B cell (primary cell): Measurements from ENCODE around the gene NAA60. TPM values are rescaled to one million over a fixed set of nuclear protein-coding genes. Genes with fewer than 3 reads are reported as not detected.

ENCODE experiments used
- ATAC-seq: fragments of 200-7000 bp; cut with Tn5 transposase; one replicate; pipeline ENCODE4 v1.10.0; 2021; ENCODE audit warnings: low read depth, mild to moderate bottlenecking, moderate number of reproducible peaks, moderate library complexity
- CTCF ChIA-PET: fragments of 350-600 bp; sonication (Branson Sonifier 250); formaldehyde crosslinking; loops from one replicate; lab custom pipeline; 2021; ENCODE audit warnings: antibody characterized with exemption, inconsistent platforms; lab: Charles Lee
- POLR2A ChIA-PET: fragments of 350-600 bp; sonication (Branson Sonifier 250); formaldehyde crosslinking; loops from one replicate; lab custom pipeline; 2021; ENCODE audit warnings: antibody characterized with exemption; lab: Charles Lee
- DNase-seq: peaks from one replicate; pipeline ENCODE4 v3.0.0; 2013
- H2AFZ ChIP-seq: 2 replicates; pipeline ENCODE4 v1.6.1; 2012; ENCODE audit warnings: mild to moderate bottlenecking, low read depth, low read length; ENCODE audit not compliant: insufficient read depth, poor library complexity, severe bottlenecking
- H3K27ac ChIP-seq, 2 donors: 1 replicate in 1 of 2; 2 replicates in 1 of 2; pipeline ENCODE4 v1.5.1; 2012 to 2013; ENCODE audit warnings: low read length in 2 of 2, mild to moderate bottlenecking in 2 of 2, moderate library complexity in 1 of 2
- H3K27me3 ChIP-seq, 4 experiments: fragments of 200-600 bp in 1 of 4; sonication (generic) in 1 of 4; replicated peaks in 1 of 4; 1 replicate in 2 of 4; 2 replicates in 2 of 4; pipeline versions ENCODE4 v1.6.1 to v1.7.0; 2013 to 2016; ENCODE audit warnings: low read length in 3 of 4, mild to moderate bottlenecking in 2 of 4, mixed read lengths in 1 of 4, moderate library complexity in 1 of 4; ENCODE audit not compliant: insufficient read depth in 4 of 4, control insufficient read depth in 3 of 4; ENCODE audit errors: control extremely low read depth in 1 of 4
- H3K36me3 ChIP-seq, 2 experiments: replicated peaks in 1 of 2; 1 replicate in 1 of 2; 2 replicates in 1 of 2; pipeline versions ENCODE4 v1.6.1 to v1.7.1; 2013; ENCODE audit warnings: low read length in 1 of 2; ENCODE audit not compliant: insufficient read depth in 2 of 2, control insufficient read depth in 1 of 2; ENCODE audit errors: control extremely low read depth in 1 of 2, extremely low read depth in 1 of 2
- H3K4me1 ChIP-seq, 2 donors: fragments of 200-600 bp in 1 of 2; sonication (generic) in 1 of 2; 1 replicate in 1 of 2; 2 replicates in 1 of 2; pipeline versions ENCODE4 v1.5.1 to v1.6.1; 2013 to 2017; ENCODE audit warnings: low read length in 2 of 2; ENCODE audit not compliant: control insufficient read depth in 2 of 2, insufficient read depth in 2 of 2
- H3K4me2 ChIP-seq: replicated peaks from 2 replicates; pipeline ENCODE3; 2012; ENCODE audit warnings: mild to moderate bottlenecking, low read depth, low read length; ENCODE audit not compliant: poor library complexity, severe bottlenecking
- H3K4me3 ChIP-seq, 5 experiments: fragments of 200-600 bp in 1 of 5; sonication (generic) in 1 of 5; 1 replicate in 3 of 5; 2 replicates in 2 of 5; pipeline versions ENCODE4 v1.5.1 to v1.7.0; 2011 to 2016; ENCODE audit warnings: low read length in 4 of 5, mild to moderate bottlenecking in 4 of 5, low read depth in 2 of 5, control low read depth in 1 of 5, moderate library complexity in 1 of 5; ENCODE audit not compliant: insufficient read depth in 1 of 5; ENCODE audit errors: control extremely low read depth in 1 of 5, extremely low read depth in 1 of 5
- H3K79me2 ChIP-seq: fragments of 200-600 bp; sonication (generic); one replicate; pipeline ENCODE4 v1.6.0; 2016; ENCODE audit warnings: low read length; ENCODE audit not compliant: control insufficient read depth, insufficient read depth
- H3K9ac ChIP-seq: fragments of 200-600 bp; sonication (generic); 2 replicates; pipeline ENCODE4 v1.6.1; 2017; ENCODE audit warnings: mild to moderate bottlenecking, low read length, moderate library complexity
- H3K9me3 ChIP-seq, 3 donors: one replicate each; pipeline versions ENCODE4 v1.6.1 to v1.7.1; 2013; ENCODE audit warnings: low read length in 2 of 3; ENCODE audit not compliant: control insufficient read depth in 2 of 3, insufficient read depth in 1 of 3; ENCODE audit errors: control extremely low read depth in 1 of 3
- H4K20me1 ChIP-seq: 2 replicates; pipeline ENCODE4 v1.6.0; 2012; ENCODE audit warnings: mild to moderate bottlenecking, low read length; ENCODE audit not compliant: insufficient read depth, control insufficient read depth, poor library complexity, severe bottlenecking
- H3K27ac Mint-ChIP-seq: one replicate; pipeline ENCODE4 v1.8.0; 2021; ENCODE audit warnings: mixed read lengths
- H3K27me3 Mint-ChIP-seq: one replicate; pipeline ENCODE4 v1.8.0; 2021; ENCODE audit warnings: mixed read lengths
- H3K4me1 Mint-ChIP-seq: one replicate; pipeline ENCODE4 v1.8.0; 2021; ENCODE audit warnings: mixed read lengths
- H3K4me3 Mint-ChIP-seq: one replicate; pipeline ENCODE4 v1.8.0; 2021; ENCODE audit warnings: mixed read lengths
- H3K9me3 Mint-ChIP-seq: one replicate; pipeline ENCODE4 v1.8.0; 2022; ENCODE audit warnings: mixed read lengths; ENCODE audit not compliant: insufficient read depth
- CTCF ChIP-seq: fragments of 200-600 bp; IDR thresholded peaks from one replicate; pipeline ENCODE4 v1.8.0; 2022; ENCODE audit warnings: antibody characterized with exemption, mild to moderate bottlenecking
- EZH2 ChIP-seq: IDR thresholded peaks from 2 replicates; pipeline ENCODE4 v1.6.1; 2012; ENCODE audit warnings: borderline replicate concordance, low read depth, mild to moderate bottlenecking, moderate library complexity, low read length; ENCODE audit not compliant: insufficient read depth, poor library complexity, severe bottlenecking
- WGBS: methylation state at CpG from one replicate; pipeline ENCODE4 v1.1.5; 2013; ENCODE audit warnings: missing lambda C conversion rate; ENCODE audit not compliant: insufficient coverage; 5-methylcytosine and 5-hydroxymethylcytosine counted together
- intact Hi-C: fragments of 100-400 bp; cut with micrococcal nuclease; formaldehyde crosslinking; loops from one replicate; pipeline ENCODE4 v1.10.0; 2022
- polyA plus RNA-seq: library from polyadenylated mRNA; depleted of rRNA; stranded (reverse); fragments of >200 nt; gene quantifications from 2 replicates; pipeline ENCODE4 v1.2.3, GENCODE V29; 2012
- total RNA-seq, 2 donors: library from RNA; stranded (reverse); fragments of 120-200 nt in 1 of 2; gene quantifications; 1 replicate in 1 of 2; 2 replicates in 1 of 2; pipeline versions ENCODE4 v1.2.3 to v1.2.4, GENCODE V29; 2013 to 2022

Gene NAA60
- total and polyA plus RNA-seq, 2 donors (not counting 1 experiment from before 2014, with no cell fraction given), result 50.9 to 54.3 TPM

- DNase-seq, result no peak
- TF ChIP-seq CTCF (no peak), EZH2 (no peak)
- H3K4me3 ChIP-seq, result peak overlapping the region in 1 of 5 experiments; percentile 5
- Mint-ChIP-seq H3K9me3 (peaks cover 21% of the 10 kb centered on the region), H3K4me3 (no peak overlapping the region), H3K4me1 (peaks cover 8% of the 10 kb centered on the region), H3K27ac (no peak overlapping the region), H3K27me3 (no peaks in the 10 kb centered on the region)
- H2AFZ ChIP-seq, result no peak overlapping the region
- intact Hi-C loops, result no loop called here
- no peak for ATAC-seq
- H3K27ac ChIP-seq, result no peak overlapping the region
- no peak overlapping the region for H3K9ac ChIP-seq
- H3K9me3 ChIP-seq, result peaks cover 20 to 82% (median 79%) of the 10 kb centered on the region in 3 donors
- H3K79me2 ChIP-seq, result peaks cover 12% of the 10 kb centered on the region
- ChIA-PET CTCF (no interaction called here), POLR2A (no interaction called here)
- 97% methylated on average over 11 of the region's 12 CpGs for whole genome bisulfite sequencing
- H3K4me2 ChIP-seq, result no peak overlapping the region
- peaks cover 0 to 7% (median 0%) of the 10 kb centered on the region in 4 experiments for H3K27me3 ChIP-seq
- H3K36me3 ChIP-seq, result peaks cover 19 to 50% of the 10 kb centered on the region in 2 experiments
- no peaks in the 10 kb centered on the region for H4K20me1 ChIP-seq
- H3K4me1 ChIP-seq, result peaks cover 0 to 3% of the 10 kb centered on the region in 2 donors
These were observed 34.8 kb upstream of the NAA60 start for GRCh38 chr16:3408561-3409197.

- H3K27me3 ChIP-seq, result peaks cover 0 to 9% (median 0%) of the 10 kb centered on the region in 4 experiments
- ChIA-PET POLR2A (no interaction called here), CTCF (interaction anchor here (0.5 kb wide), 1 partner anchor 895 kb away, joined by 3 read pairs; no protein-coding TSS in a partner anchor)
- Mint-ChIP-seq H3K27ac (no peak overlapping the region), H3K9me3 (peaks cover 17% of the 10 kb centered on the region), H3K4me3 (no peak overlapping the region), H3K4me1 (no peaks in the 10 kb centered on the region), H3K27me3 (peaks cover 3% of the 10 kb centered on the region)
- no peaks in the 10 kb centered on the region for H4K20me1 ChIP-seq
- DNase-seq (no peak), ATAC-seq (no peak)
- no peaks in the 10 kb centered on the region for H3K79me2 ChIP-seq
- peaks cover 7 to 83% (median 53%) of the 10 kb centered on the region in 3 donors for H3K9me3 ChIP-seq
- WGBS, result 44% methylated on average over 28 of the region's 29 CpGs
- H3K4me3 ChIP-seq, result no peak overlapping the region
- no peak overlapping the region for H3K27ac ChIP-seq
- H3K36me3 ChIP-seq, result peaks cover 0 to 4% of the 10 kb centered on the region in 2 experiments
- TF ChIP-seq EZH2 (no peak), CTCF (no peak)
- no peak overlapping the region for H2AFZ ChIP-seq
- no peaks in the 10 kb centered on the region for H3K4me1 ChIP-seq
- H3K9ac ChIP-seq, result no peak overlapping the region
- intact Hi-C loops, result no loop called here
- no peak overlapping the region for H3K4me2 ChIP-seq
These were observed 29.6 kb upstream of the NAA60 start for GRCh38 chr16:3413730-3414379.
